Pons (tissue), 1 donor: ENCODE data around the gene ZDHHC8.

Experiments
- DNase-seq: peaks from one replicate; pipeline ENCODE4 v3.0.0-alpha.2; 2016; ENCODE audit warnings: low spot score

Gene ZDHHC8

GRCh38 chr22:20096574-20097420 lies 34.8 kb upstream of the ZDHHC8 start:
- no peak for DNase-seq

GRCh38 chr22:20099099-20099711 lies 32.4 kb upstream of the ZDHHC8 start:
- no peak for DNase-seq

- DNase-seq: no peak
Measured at GRCh38 chr22:20101638-20102037, 30.0 kb upstream of the ZDHHC8 start.

- DNase-seq: no peak
Measured at GRCh38 chr22:20102203-20102780, 29.3 kb upstream of the ZDHHC8 start.

GRCh38 chr22:20105456-20106204 lies 26.0 kb upstream of the ZDHHC8 start:
- no peak for DNase-seq

- DNase-seq: no peak
Measured at GRCh38 chr22:20106205-20106848, 25.3 kb upstream of the ZDHHC8 start.

GRCh38 chr22:20106849-20107237 lies 24.8 kb upstream of the ZDHHC8 start:
- no peak for DNase-seq

- DNase-seq: no peak
Measured at GRCh38 chr22:20107471-20107901, 24.1 kb upstream of the ZDHHC8 start.

- DNase-seq: no peak
Measured at GRCh38 chr22:20107951-20108756, 23.4 kb upstream of the ZDHHC8 start.

- DNase-seq: no peak
Measured at GRCh38 chr22:20108757-20109230, 22.8 kb upstream of the ZDHHC8 start.

- DNase-seq: no peak
Measured at GRCh38 chr22:20109411-20110358, 21.9 kb upstream of the ZDHHC8 start.

- DNase-seq: no peak
Measured at GRCh38 chr22:20110359-20110985, 21.1 kb upstream of the ZDHHC8 start.

- DNase-seq: no peak
Measured at GRCh38 chr22:20111045-20111688, 20.4 kb upstream of the ZDHHC8 start.

GRCh38 chr22:20111689-20112622 lies 19.6 kb upstream of the ZDHHC8 start:
- no peak for DNase-seq

- DNase-seq: no peak
Measured at GRCh38 chr22:20112623-20113511, 18.7 kb upstream of the ZDHHC8 start.

GRCh38 chr22:20113551-20114310 lies 17.9 kb upstream of the ZDHHC8 start:
- DNase-seq: no peak
